ENCODE results near the gene IVL. TPM values are rescaled to one million over a fixed set of nuclear protein-coding genes. Genes with fewer than 3 reads are reported as not detected.

IVL gene
- total and polyA plus RNA-seq, 4 donors, result 0.22 to 0.52 (median 0.31) TPM; not detected in 1

DNA sequence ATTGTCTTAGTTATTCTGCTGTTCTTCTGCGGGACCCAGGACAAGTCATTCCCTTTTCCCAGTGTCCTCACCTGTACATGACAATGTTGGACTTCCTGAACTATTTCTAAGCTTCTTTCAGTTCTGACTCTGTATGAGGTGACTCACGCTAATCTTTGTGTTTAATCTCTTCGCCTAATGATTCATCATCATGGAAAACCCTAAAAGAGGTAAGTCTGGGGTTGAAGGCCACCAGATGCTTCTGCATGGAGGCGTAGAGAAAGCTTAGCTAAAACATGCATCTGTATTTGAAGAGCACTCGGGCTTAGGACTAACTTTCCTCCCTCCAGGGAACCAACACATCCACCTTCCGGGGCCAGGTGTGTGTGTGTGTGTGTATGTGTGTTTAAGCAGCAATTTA lies 46.1 kb downstream of the IVL start:
- ATAC-seq (ENCODE audit: insufficient read depth, low FRiP score) (no peak), DNase-seq (no peak)
- H3K36me3 ChIP-seq (ENCODE audit: control insufficient read depth in 4 of 4, insufficient read depth in 4 of 4, low read length in 4 of 4), result no peaks in the 10 kb centered on the region
- WGBS, 2 donors, result 84 to 89% methylated on average over 6 of the region's 6 CpGs
- no peak overlapping the region for H3K27ac ChIP-seq (ENCODE audit: low read depth in 1 of 2, low read length in 1 of 2)
- peaks cover 0 to 4% (median 0%) of the 10 kb centered on the region in 4 donors for H3K9me3 ChIP-seq (ENCODE audit: control insufficient read depth in 4 of 4, insufficient read depth in 3 of 4, low read length in 3 of 4)
- TF ChIP-seq, protein P1, sequence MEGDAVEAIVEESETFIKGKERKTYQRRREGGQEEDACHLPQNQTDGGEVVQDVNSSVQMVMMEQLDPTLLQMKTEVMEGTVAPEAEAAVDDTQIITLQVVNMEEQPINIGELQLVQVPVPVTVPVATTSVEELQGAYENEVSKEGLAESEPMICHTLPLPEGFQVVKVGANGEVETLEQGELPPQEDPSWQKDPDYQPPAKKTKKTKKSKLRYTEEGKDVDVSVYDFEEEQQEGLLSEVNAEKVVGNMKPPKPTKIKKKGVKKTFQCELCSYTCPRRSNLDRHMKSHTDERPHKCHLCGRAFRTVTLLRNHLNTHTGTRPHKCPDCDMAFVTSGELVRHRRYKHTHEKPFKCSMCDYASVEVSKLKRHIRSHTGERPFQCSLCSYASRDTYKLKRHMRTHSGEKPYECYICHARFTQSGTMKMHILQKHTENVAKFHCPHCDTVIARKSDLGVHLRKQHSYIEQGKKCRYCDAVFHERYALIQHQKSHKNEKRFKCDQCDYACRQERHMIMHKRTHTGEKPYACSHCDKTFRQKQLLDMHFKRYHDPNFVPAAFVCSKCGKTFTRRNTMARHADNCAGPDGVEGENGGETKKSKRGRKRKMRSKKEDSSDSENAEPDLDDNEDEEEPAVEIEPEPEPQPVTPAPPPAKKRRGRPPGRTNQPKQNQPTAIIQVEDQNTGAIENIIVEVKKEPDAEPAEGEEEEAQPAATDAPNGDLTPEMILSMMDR (IDR thresholded peaks at IDR 0.05; ENCODE audit: control extremely low read depth, extremely low read depth), result no peak
- peaks cover 0 to 5% (median 0%) of the 10 kb centered on the region in 3 donors for H3K27me3 ChIP-seq (ENCODE audit: control insufficient read depth in 3 of 3, insufficient read depth in 3 of 3, low read length in 2 of 3)
- no peak overlapping the region for H3K4me3 ChIP-seq
- no peak overlapping the region for H3K9ac ChIP-seq (ENCODE audit: insufficient read depth in 1 of 2, low read length in 2 of 2)
- no peaks in the 10 kb centered on the region for H3K4me1 ChIP-seq (ENCODE audit: control insufficient read depth in 5 of 5, insufficient read depth in 5 of 5, low read length in 5 of 5)

DNA sequence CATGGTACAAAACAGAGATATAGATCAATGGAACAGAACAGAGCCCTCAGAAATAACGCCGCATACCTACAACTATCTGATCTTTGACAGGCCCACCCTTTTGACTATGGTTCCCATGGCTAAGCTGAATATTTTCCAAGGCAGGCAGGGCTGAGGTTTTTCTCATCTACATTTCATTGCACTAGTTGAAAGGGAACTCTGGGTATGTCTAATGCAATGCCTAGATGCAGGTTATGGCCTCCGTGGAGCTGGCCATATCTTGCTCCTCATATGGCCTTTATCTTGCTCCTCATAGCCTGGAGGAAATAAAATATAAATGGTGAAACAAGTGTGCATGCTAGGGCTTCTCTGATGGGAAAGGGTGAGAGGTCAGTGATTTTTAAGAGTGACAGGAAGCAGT lies 49.2 kb downstream of the IVL start:
- H3K36me3 ChIP-seq (ENCODE audit: control insufficient read depth in 4 of 4, insufficient read depth in 4 of 4, low read length in 4 of 4), result no peaks in the 10 kb centered on the region
- peaks cover 0 to 2% (median 0%) of the 10 kb centered on the region in 3 donors for H3K27me3 ChIP-seq (ENCODE audit: control insufficient read depth in 3 of 3, insufficient read depth in 3 of 3, low read length in 2 of 3)
- H3K4me1 ChIP-seq (ENCODE audit: control insufficient read depth in 5 of 5, insufficient read depth in 5 of 5, low read length in 5 of 5), result no peaks in the 10 kb centered on the region
- 89 to 92% methylated on average over 3 of the region's 3 CpGs for WGBS, 2 donors
- no peak overlapping the region for H3K4me3 ChIP-seq
- TF ChIP-seq, protein P1 (IDR thresholded peaks at IDR 0.05; ENCODE audit: control extremely low read depth, extremely low read depth), result no peak
- H3K9ac ChIP-seq (ENCODE audit: insufficient read depth in 1 of 2, low read length in 2 of 2), result no peak overlapping the region
- peaks cover 0 to 2% (median 0%) of the 10 kb centered on the region in 4 donors for H3K9me3 ChIP-seq (ENCODE audit: control insufficient read depth in 4 of 4, insufficient read depth in 3 of 4, low read length in 3 of 4)
- ATAC-seq (ENCODE audit: insufficient read depth, low FRiP score), result no peak
- H3K27ac ChIP-seq (ENCODE audit: low read depth in 1 of 2, low read length in 1 of 2), result no peak overlapping the region
- DNase-seq, result no peak

DNA sequence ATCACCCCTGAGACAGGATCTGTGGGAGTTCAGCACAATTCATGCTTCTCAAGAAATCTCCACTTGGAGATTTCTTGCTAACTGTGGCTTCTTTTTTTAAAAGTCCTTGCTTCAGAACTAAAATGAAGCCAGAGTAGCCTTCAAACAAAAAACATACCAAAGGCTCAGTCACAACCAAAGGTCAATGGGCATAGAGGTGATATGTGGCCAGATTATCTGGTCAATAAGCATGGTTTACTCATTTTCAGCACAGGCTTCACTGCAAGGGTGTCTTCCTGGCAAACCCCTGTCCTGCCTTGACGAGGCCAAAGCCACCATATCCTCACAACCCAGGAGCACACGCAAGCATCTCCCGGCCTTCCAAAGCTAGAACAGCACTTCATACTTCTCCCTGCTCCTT lies 50.9 kb downstream of the IVL start:
- Histone ChIP-seq H3K27me3 (ENCODE audit: control insufficient read depth in 3 of 3, insufficient read depth in 3 of 3, low read length in 2 of 3) (no peaks in the 10 kb centered on the region), H3K9me3 (ENCODE audit: control insufficient read depth in 4 of 4, insufficient read depth in 3 of 4, low read length in 3 of 4) (no peaks in the 10 kb centered on the region), H3K4me1 (ENCODE audit: control insufficient read depth in 5 of 5, insufficient read depth in 5 of 5, low read length in 5 of 5) (no peaks in the 10 kb centered on the region), H3K27ac (ENCODE audit: low read depth in 1 of 2, low read length in 1 of 2) (no peak overlapping the region), H3K36me3 (ENCODE audit: control insufficient read depth in 4 of 4, insufficient read depth in 4 of 4, low read length in 4 of 4) (no peaks in the 10 kb centered on the region), H3K4me3 (no peak overlapping the region), H3K9ac (ENCODE audit: insufficient read depth in 1 of 2, low read length in 2 of 2) (no peak overlapping the region)
- ATAC-seq (ENCODE audit: insufficient read depth, low FRiP score), result no peak
- DNase-seq, result no peak
- 80 to 92% methylated on average over 3 of the region's 3 CpGs for WGBS, 2 donors
- TF ChIP-seq, protein P1 (IDR thresholded peaks at IDR 0.05; ENCODE audit: control extremely low read depth, extremely low read depth), result no peak

DNA sequence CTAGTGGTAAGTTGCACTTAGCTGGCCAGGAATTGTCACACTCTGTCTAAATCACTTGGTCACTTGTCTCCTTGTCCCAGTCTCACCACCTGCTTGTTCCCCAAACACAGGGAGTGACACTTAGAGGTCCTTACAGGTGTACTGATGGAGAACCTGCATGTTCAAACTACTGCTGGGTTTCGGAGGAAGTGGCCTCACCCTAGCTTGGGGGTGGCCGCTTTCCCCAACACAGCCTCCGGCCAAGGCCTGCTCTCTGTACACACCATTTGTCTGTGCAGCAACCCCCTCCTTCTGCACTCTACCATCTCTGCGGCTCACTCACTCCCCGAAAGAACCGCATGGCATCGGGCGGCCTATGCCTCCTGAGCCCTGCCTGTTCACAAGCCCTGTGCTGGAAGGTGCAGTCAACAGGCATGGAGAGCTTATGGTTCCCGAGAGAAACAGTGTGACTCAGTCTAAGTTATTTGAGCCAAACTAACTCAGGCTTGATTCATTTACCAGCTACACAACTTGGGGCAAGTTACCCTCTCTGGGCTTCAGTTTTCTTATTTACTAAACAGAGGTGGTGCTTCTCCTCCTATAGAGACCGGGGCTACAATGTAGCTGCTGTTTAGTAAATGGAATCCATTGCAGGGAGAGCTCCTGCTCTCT lies 51.6 kb downstream of the IVL start:
- Histone ChIP-seq H3K4me3 (no peak overlapping the region), H3K9me3 (ENCODE audit: control insufficient read depth in 4 of 4, insufficient read depth in 3 of 4, low read length in 3 of 4) (no peaks in the 10 kb centered on the region), H3K9ac (ENCODE audit: insufficient read depth in 1 of 2, low read length in 2 of 2) (no peak overlapping the region), H3K36me3 (ENCODE audit: control insufficient read depth in 4 of 4, insufficient read depth in 4 of 4, low read length in 4 of 4) (no peaks in the 10 kb centered on the region), H3K27me3 (ENCODE audit: control insufficient read depth in 3 of 3, insufficient read depth in 3 of 3, low read length in 2 of 3) (no peaks in the 10 kb centered on the region), H3K4me1 (ENCODE audit: control insufficient read depth in 5 of 5, insufficient read depth in 5 of 5, low read length in 5 of 5) (no peaks in the 10 kb centered on the region), H3K27ac (ENCODE audit: low read depth in 1 of 2, low read length in 1 of 2) (no peak overlapping the region)
- TF ChIP-seq, protein P1 (IDR thresholded peaks at IDR 0.05; ENCODE audit: control extremely low read depth, extremely low read depth), result no peak
- DNase-seq (no peak), ATAC-seq (ENCODE audit: insufficient read depth, low FRiP score) (no peak)
- 91 to 96% methylated on average over 10 of the region's 10 CpGs for WGBS, 2 donors
